Activated CD4-positive, alpha-beta T cell treated with anti-CD3 and anti-CD28 coated beads for 48 hours (primary cell): ENCODE results near the gene ROR1.
"Not testable (repeated sequence)": the region's sequence is repeated elsewhere in the genome, so short reads cannot be mapped to it uniquely, and the experiment has no call there.

Experiments used
- DNase-seq: peaks from one replicate; pipeline ENCODE4 v3.0.0-alpha.2; 2020

Gene ROR1

GRCh38 chr1:64196074-64196870, 422.5 kb downstream of the ROR1 start:
- DNase-seq = no peak

GRCh38 chr1:64197076-64197475, 423.3 kb downstream of the ROR1 start:
- no peak for DNase-seq

GRCh38 chr1:64199154-64199553, 425.3 kb downstream of the ROR1 start:
- DNase-seq = no peak

DNA sequence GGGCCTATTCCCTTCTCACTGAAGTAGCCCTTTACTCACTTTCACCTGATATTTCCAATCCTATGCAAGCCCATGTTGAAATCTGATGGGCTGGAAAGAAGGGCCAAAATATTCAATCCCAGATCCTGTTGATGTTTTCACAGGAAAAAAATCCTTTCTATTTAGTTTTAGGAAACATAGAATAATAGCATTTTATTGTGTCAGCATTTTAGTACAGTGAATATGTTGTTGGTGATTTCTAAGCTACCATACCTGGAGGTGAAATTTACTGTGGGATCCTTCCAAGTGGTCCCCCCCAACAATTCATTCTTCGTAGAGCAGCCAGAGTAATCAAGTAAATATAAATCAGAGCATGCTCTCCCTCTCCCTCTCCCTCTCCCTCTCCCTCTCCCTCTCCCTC, 426.2 kb downstream of the ROR1 start:
- DNase-seq = no peak

GRCh38 chr1:64203420-64203819, 429.6 kb downstream of the ROR1 start, which contains the start of gene UBE2U:
UBE2U (plus strand) TSS chr1:64203623; CDS start chr1:64204051, 428 bp downstream.
- DNase-seq = no peak

GRCh38 chr1:64209221-64209620, 435.4 kb downstream of the ROR1 start:
- no peak for DNase-seq

GRCh38 chr1:64212031-64212430, 438.2 kb downstream of the ROR1 start:
- DNase-seq = no peak

DNA sequence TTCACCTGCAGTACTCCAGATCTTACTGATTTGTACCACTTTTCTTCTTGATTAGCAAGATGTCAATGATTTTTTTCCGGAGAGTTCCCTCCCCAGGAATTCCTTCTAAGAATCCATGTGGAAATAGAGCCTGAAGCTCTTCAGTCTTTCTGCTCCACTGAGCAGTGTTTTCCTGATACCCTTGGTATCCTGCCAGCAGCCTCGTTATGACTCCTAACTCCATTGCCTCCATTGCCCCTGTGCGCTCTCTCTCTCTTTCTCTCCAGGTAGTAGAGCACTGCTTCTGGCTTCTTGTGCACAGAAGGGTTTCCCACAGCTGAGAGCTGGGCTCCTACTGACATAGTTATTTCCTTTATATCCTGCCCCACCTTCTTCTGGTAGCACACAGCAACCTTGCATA, 441.8 kb downstream of the ROR1 start:
- no peak for DNase-seq

DNA sequence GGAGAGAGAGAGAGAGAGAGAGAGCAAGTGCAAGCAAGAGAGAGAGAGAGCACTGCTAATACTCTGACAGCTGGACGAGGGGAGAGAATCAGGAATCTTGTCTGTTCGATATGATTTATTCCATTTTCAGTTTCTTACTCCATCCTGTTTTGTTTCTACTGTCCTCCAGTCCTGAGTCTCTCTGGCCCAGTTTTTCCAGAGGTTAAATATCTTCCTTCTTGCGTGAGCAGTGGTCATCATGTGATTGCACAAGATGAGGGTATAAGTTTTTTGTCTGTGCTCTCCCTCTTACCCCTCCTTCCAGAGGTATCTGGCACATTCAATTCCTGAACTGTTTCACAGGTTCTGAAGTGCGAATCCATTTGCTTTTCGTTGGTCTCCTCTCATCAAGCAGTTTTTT, 446.4 kb downstream of the ROR1 start:
- DNase-seq = no peak

GRCh38 chr1:64223329-64224151, 449.7 kb downstream of the ROR1 start:
- no peak for DNase-seq

- not testable (repeated sequence) for DNase-seq
These were observed 450.4 kb downstream of the ROR1 start for GRCh38 chr1:64224236-64224635.

- no peak for DNase-seq
These were observed 454.5 kb downstream of the ROR1 start for GRCh38 chr1:64228167-64228957.

DNA sequence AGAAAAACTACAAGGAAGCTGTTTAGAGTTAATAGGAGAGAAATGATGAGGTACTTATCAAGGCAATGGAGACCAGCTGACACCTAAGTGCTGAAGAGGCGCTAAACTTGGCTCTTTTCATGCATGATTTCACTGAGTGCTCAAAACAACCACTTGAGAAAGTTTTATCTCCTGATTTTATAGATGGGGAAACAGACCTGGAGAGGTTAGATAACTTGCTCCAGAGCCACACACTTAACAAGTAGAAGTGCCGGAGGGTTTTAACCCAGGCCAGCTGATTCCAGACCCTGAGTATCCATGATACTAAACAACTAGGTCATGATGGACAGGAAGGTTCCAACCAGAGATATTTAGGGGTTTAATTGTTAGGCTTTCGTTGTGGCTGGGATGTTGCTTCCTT, 455.5 kb downstream of the ROR1 start:
- DNase-seq = no peak
